Kidney epithelial cell (primary cell): Measurements from ENCODE around the gene STPG3. TPM values are rescaled to one million over a fixed set of nuclear protein-coding genes. Genes with fewer than 3 reads are reported as not detected.

Source experiments
- DNase-seq: peaks from one replicate; pipeline ENCODE4 v3.0.0-alpha.2; 2010; ENCODE audit warnings: low read depth
- H3K27me3 ChIP-seq: 2 replicates; pipeline ENCODE4 v1.6.0; 2011; ENCODE audit warnings: low read length; ENCODE audit not compliant: control insufficient read depth, insufficient read depth
- H3K36me3 ChIP-seq: 2 replicates; pipeline ENCODE4 v1.5.1; 2011; ENCODE audit warnings: low read length; ENCODE audit not compliant: control insufficient read depth, insufficient read depth
- H3K4me3 ChIP-seq: 2 replicates; pipeline ENCODE4 v1.5.1; 2011; ENCODE audit warnings: low read depth, mild to moderate bottlenecking, control low read depth, low read length
- CTCF ChIP-seq: IDR thresholded peaks from 2 replicates; pipeline ENCODE4 v1.5.1; 2011; ENCODE audit warnings: mild to moderate bottlenecking, moderate library complexity, low read length, control low read depth, inconsistent platforms; ENCODE audit not compliant: insufficient read depth, poor library complexity, severe bottlenecking
- total RNA-seq: library from RNA; depleted of rRNA; stranded (reverse); fragments of >200 nt; gene quantifications from 2 replicates; pipeline ENCODE4 v1.2.3, GENCODE V29; 2015

STPG3 gene
- total RNA-seq, 1 donor from 2014 or later, result not detected

GRCh38 chr9:137228506-137228967 is 22.5 kb upstream of the STPG3 start:
- H3K36me3 ChIP-seq, result no peaks in the 10 kb centered on the region
- no peak for TF ChIP-seq CTCF
- DNase-seq, result no peak
- peaks cover 40% of the 10 kb centered on the region for H3K27me3 ChIP-seq
- no peak overlapping the region for H3K4me3 ChIP-seq

GRCh38 chr9:137228968-137229896 is 21.9 kb upstream of the STPG3 start:
- DNase-seq, result no peak
- no peak for TF ChIP-seq CTCF
- H3K4me3 ChIP-seq, result no peak overlapping the region
- H3K36me3 ChIP-seq, result no peaks in the 10 kb centered on the region
- H3K27me3 ChIP-seq, result peaks cover 46% of the 10 kb centered on the region

- Histone ChIP-seq H3K4me3 (no peak overlapping the region), H3K27me3 (peaks cover 55% of the 10 kb centered on the region), H3K36me3 (no peaks in the 10 kb centered on the region)
- DNase-seq, result no peak
- TF ChIP-seq CTCF, result no peak
Observed at GRCh38 chr9:137229903-137230704, 21.0 kb upstream of the STPG3 start.

GRCh38 chr9:137230705-137231371 is 20.2 kb upstream of the STPG3 start, which contains the start of gene SLC34A3:
Gene SLC34A3 (plus strand): TSS chr9:137230901. CDS start chr9:137231703, 802 bp downstream.
- no peak within 1 kb of the TSS for H3K4me3 ChIP-seq
- H3K36me3 ChIP-seq, result no peaks in the 10 kb centered on the region
- H3K27me3 ChIP-seq, result peaks cover 61% of the 10 kb centered on the region
- TF ChIP-seq CTCF, result no peak
- no peak for DNase-seq

- DNase-seq, result no peak
- Histone ChIP-seq H3K4me3 (no peak overlapping the region), H3K36me3 (no peaks in the 10 kb centered on the region), H3K27me3 (peaks cover 64% of the 10 kb centered on the region)
- no peak for TF ChIP-seq CTCF
Observed at GRCh38 chr9:137231372-137232039, 19.6 kb upstream of the STPG3 start.
